Mammary epithelial cell (primary cell): ENCODE results near the gene SGCA.

Source experiments
- EZH2 ChIP-seq: IDR thresholded peaks from 2 replicates; pipeline ENCODE4 v1.6.1; 2012; ENCODE audit warnings: low read length, inconsistent platforms, borderline replicate concordance
- TF ChIP-seq, protein P1 (sequence below), 2 donors: IDR thresholded peaks in 1 of 2; conservative IDR thresholded peaks in 1 of 2; 2 replicates each; pipeline ENCODE4 v1.5.1; 2011 to 2012; ENCODE audit warnings: inconsistent platforms in 2 of 2, low read length in 2 of 2, mild to moderate bottlenecking in 2 of 2, control low read depth in 1 of 2, low read depth in 1 of 2; ENCODE audit not compliant: insufficient read depth in 1 of 2; ENCODE audit errors: extremely low read depth in 1 of 2

DNA sequence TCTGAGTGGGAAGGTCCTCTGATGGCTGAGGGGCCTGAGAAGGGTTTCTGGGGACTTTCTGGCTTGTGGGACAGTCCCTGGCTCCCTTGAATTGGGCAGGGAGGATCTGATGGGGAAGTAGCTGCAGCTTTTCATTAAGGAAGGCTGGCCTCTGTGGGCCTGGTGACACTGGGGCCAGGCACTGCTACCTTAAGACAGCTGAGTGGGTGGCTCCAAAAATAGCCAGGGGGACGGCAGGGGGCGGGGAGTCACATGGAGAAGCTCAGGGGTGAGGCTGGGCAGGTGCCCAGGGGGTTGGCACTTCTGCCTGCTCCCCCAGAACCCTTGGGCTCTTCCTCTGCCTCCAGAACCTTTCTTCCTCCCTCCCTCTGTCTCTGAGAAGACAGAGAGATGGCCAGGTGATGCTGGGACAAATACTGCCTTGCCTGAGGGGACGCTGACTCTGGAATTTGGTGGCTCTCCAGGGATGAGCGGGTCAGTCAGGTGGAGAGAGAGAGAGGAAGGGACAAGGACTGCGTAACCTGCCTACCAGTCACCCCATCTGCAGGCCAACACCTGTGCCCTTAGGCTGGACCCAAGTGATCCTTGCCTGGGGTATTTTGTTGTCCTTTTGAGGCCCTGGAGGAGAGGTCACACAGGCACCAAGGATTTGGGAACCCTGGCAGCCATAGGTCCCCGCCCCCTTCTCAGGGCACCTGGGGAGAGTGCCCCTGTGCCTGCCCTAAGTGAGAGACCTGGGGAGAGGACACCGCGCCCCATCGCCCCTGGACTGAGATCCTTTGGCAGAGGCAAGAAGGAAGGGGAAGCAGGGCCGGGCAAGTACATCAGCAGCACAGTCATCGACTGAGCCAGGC, 1.7 kb upstream of the SGCA start:
- TF ChIP-seq, protein P1, sequence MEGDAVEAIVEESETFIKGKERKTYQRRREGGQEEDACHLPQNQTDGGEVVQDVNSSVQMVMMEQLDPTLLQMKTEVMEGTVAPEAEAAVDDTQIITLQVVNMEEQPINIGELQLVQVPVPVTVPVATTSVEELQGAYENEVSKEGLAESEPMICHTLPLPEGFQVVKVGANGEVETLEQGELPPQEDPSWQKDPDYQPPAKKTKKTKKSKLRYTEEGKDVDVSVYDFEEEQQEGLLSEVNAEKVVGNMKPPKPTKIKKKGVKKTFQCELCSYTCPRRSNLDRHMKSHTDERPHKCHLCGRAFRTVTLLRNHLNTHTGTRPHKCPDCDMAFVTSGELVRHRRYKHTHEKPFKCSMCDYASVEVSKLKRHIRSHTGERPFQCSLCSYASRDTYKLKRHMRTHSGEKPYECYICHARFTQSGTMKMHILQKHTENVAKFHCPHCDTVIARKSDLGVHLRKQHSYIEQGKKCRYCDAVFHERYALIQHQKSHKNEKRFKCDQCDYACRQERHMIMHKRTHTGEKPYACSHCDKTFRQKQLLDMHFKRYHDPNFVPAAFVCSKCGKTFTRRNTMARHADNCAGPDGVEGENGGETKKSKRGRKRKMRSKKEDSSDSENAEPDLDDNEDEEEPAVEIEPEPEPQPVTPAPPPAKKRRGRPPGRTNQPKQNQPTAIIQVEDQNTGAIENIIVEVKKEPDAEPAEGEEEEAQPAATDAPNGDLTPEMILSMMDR (conservative IDR thresholded peaks at IDR 0.05 in 1 of 2, IDR thresholded peaks at IDR 0.05 in 1 of 2; ENCODE audit: extremely low read depth in 1 of 2, insufficient read depth in 1 of 2, low read depth in 1 of 2, low read length in 2 of 2) = no peak
- TF ChIP-seq EZH2 = no peak
